Activated naive CD8-positive, alpha-beta T cell treated with anti-CD3 and anti-CD28 coated beads, Interleukin-2, amount 50 U/mL, for 24 hours (primary cell): ENCODE data around the gene ABHD15.

Source experiments
- ATAC-seq: fragments of 150-1000 bp; cut with Tn5 transposase; one replicate; pipeline ENCODE4 v1.10.0; 2021
- DNase-seq: peaks from one replicate; pipeline ENCODE4 v3.0.0; 2021
- H3K27ac Mint-ChIP-seq: one replicate; pipeline ENCODE4 v1.8.0; 2021; ENCODE audit warnings: mild to moderate bottlenecking, mixed read lengths
- H3K27me3 Mint-ChIP-seq: one replicate; pipeline ENCODE4 v1.8.0; 2021; ENCODE audit warnings: mixed read lengths
- H3K36me3 Mint-ChIP-seq: one replicate; pipeline ENCODE4 v1.8.0; 2021; ENCODE audit warnings: low read depth, mixed read lengths
- H3K4me1 Mint-ChIP-seq: one replicate; pipeline ENCODE4 v1.8.0; 2021; ENCODE audit warnings: mixed read lengths
- H3K4me3 Mint-ChIP-seq: one replicate; pipeline ENCODE4 v1.8.0; 2021; ENCODE audit warnings: mild to moderate bottlenecking, moderate library complexity, mixed read lengths
- H3K9me3 Mint-ChIP-seq: one replicate; pipeline ENCODE4 v1.8.0; 2021; ENCODE audit warnings: mixed read lengths

Gene ABHD15

GRCh38 chr17:29579866-29580771, 13.3 kb upstream of the ABHD15 start:
- H3K27ac Mint-ChIP-seq, result peak overlapping the region; percentile 84
- ATAC-seq, result peak; percentile 90

GRCh38 chr17:29578626-29579485, 12.0 kb upstream of the ABHD15 start:
- Mint-ChIP-seq H3K4me3 (no peak overlapping the region), H3K4me1 (peaks cover 14% of the 10 kb centered on the region), H3K9me3 (no peaks in the 10 kb centered on the region), H3K27ac (no peak overlapping the region), H3K36me3 (peaks cover 45% of the 10 kb centered on the region), H3K27me3 (no peaks in the 10 kb centered on the region)
- ATAC-seq (no peak), DNase-seq (no peak)

More at GRCh38 chr17:29579866-29580771, 13.3 kb upstream of the ABHD15 start:
- peak; percentile 89 for DNase-seq
- Mint-ChIP-seq H3K4me3 (no peak overlapping the region), H3K4me1 (peaks cover 27% of the 10 kb centered on the region), H3K36me3 (peaks cover 38% of the 10 kb centered on the region), H3K9me3 (no peaks in the 10 kb centered on the region), H3K27me3 (no peaks in the 10 kb centered on the region)

- no peak for ATAC-seq
- no peak for DNase-seq
- H3K36me3 Mint-ChIP-seq, result peaks cover 36% of the 10 kb centered on the region
Measured at GRCh38 chr17:29577385-29578211, 10.8 kb upstream of the ABHD15 start.

GRCh38 chr17:29577001-29577370, 10.1 kb upstream of the ABHD15 start:
- ATAC-seq, result no peak
- H3K27me3 Mint-ChIP-seq, result no peaks in the 10 kb centered on the region
- no peak for DNase-seq
- no peak overlapping the region for H3K27ac Mint-ChIP-seq
- no peaks in the 10 kb centered on the region for H3K9me3 Mint-ChIP-seq
- peaks cover 29% of the 10 kb centered on the region for H3K36me3 Mint-ChIP-seq
- H3K4me3 Mint-ChIP-seq, result no peak overlapping the region
- H3K4me1 Mint-ChIP-seq, result peaks cover 21% of the 10 kb centered on the region

More at GRCh38 chr17:29577385-29578211, 10.8 kb upstream of the ABHD15 start:
- Mint-ChIP-seq H3K9me3 (no peaks in the 10 kb centered on the region), H3K27me3 (no peaks in the 10 kb centered on the region), H3K4me1 (peaks cover 21% of the 10 kb centered on the region), H3K4me3 (no peak overlapping the region), H3K27ac (no peak overlapping the region)

DNA sequence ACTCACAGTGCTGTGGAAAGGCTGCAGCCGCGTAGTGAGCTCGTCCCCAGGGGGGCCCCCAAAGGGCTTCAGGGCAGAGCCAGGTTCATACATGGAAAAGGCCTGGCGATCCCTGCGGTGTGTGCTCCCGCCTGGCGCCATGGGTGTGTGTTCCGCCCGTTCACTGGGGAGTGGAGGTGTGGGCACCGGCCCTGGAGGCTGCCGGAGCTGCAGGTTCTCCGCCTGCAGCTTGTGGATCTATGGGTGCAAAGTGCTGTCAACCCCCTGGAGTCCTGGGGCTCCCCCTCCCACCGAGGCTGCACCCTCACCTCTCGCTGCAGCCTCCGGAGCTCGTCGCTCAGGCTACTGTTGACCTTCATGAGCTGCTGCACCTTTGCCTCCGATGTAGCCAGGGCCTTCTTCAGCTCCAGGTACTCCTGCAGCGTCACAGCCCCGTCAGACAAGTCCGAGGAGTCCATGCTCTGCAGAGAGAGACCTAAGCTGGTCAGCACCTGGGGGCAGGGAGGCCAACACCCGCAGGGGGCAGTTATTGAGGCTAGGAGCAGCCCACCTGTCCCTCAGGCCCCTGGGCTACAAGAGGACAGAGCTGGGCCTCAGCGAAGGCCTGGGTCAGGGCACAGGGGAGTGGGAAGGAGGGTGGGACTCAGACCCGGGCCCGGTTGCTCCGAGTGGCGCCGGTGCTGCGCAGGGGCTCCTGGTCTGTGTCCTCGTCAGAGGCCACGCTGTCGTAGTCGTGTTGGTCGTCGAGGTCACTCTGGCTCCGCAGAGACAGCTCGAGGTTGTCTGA, 9.6 kb upstream of the ABHD15 start:
- H3K27ac Mint-ChIP-seq, result no peak overlapping the region
- H3K36me3 Mint-ChIP-seq, result peaks cover 29% of the 10 kb centered on the region
- DNase-seq, result no peak
- no peaks in the 10 kb centered on the region for H3K27me3 Mint-ChIP-seq
- H3K9me3 Mint-ChIP-seq, result no peaks in the 10 kb centered on the region
- ATAC-seq, result no peak
- H3K4me3 Mint-ChIP-seq, result no peak overlapping the region
- peaks cover 21% of the 10 kb centered on the region for H3K4me1 Mint-ChIP-seq

DNA sequence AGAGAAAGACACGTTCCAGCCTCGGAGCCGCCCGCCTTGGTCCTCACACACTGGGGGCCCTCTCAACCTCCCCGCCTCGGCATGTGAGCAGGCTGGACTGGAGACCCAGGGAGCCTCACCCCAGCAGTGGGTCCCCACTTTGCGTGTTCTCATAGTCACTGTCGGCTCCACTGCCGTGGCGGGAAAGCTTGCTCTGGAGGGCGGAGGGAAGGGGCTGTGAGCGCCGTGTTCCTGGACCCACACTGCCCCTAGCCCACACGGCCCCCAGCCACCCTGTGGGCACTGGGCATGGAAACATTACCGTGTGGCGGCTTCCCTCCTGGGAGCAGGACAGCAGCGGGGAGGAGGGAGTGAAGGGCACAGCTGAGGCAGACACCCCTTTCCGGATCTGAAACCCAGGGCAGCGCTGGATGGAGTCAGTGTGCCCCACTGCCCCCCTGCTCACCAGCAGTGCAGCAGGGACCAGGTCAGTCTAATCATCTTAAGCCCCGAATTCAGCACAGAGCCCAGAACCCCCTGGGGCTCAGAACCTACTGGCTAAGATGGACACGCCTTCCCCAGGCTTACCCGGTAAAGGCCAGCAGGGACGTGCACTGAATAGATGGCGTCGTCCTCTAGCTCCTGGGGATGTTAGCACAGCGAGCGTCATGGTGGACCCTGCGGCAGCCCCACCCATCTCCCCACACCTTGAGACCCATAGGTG, 8.8 kb upstream of the ABHD15 start:
- ATAC-seq (no peak), DNase-seq (no peak)
- Mint-ChIP-seq H3K36me3 (peaks cover 28% of the 10 kb centered on the region), H3K4me3 (no peak overlapping the region), H3K27ac (no peak overlapping the region), H3K4me1 (peaks cover 16% of the 10 kb centered on the region), H3K27me3 (no peaks in the 10 kb centered on the region), H3K9me3 (no peaks in the 10 kb centered on the region)

GRCh38 chr17:29574732-29575510, 8.1 kb upstream of the ABHD15 start:
- Mint-ChIP-seq H3K27me3 (no peaks in the 10 kb centered on the region), H3K4me1 (peaks cover 9% of the 10 kb centered on the region), H3K4me3 (no peak overlapping the region), H3K9me3 (no peaks in the 10 kb centered on the region), H3K27ac (no peak overlapping the region), H3K36me3 (peaks cover 21% of the 10 kb centered on the region)
- DNase-seq (no peak), ATAC-seq (no peak)

DNA sequence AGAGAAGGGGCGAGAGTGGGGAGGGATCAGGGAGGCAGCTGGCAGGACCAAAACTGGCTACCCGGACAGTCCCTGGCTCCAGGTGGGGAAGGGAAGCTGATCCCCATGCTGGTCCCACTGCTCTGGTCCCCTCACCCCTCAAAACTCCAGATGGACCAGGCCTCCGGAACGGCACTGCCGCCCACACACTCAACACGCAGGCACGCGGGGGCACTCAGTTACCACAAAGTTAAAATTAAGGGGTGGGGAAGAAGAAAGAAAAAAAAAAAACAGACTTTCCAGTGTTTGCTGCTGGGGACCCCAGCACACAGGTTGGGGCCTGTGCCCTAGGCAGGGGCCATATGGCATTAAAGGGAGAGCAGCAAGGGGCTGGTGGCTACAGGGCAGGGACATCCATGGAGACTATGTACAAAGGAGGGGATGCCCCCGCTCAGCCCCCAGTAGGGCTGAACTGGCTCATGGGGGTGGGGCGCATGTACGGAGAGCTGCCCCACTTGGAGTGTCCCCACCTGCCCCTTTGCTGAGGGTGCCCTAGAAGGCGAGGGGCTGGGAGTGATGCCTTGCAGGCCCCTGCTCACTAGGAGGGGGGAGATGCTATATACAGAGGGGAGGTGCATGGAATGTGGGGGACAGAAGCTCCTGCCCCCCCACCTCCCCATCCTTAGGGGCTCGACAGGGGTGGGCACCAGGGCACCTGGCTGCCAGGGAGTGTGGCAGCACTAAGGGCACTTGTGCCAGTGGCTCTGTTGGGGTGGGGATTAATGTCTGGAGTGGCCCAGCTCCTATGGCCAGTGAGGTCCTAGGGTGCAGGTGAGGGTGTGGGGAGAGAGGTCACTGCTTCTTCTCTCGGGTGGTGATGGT, 7.3 kb upstream of the ABHD15 start:
- H3K4me3 Mint-ChIP-seq, result no peak overlapping the region
- no peaks in the 10 kb centered on the region for H3K27me3 Mint-ChIP-seq
- peak overlapping the region; percentile 31 for H3K27ac Mint-ChIP-seq
- H3K36me3 Mint-ChIP-seq, result peaks cover 15% of the 10 kb centered on the region
- H3K9me3 Mint-ChIP-seq, result no peaks in the 10 kb centered on the region
- DNase-seq (no peak), ATAC-seq (no peak)
- peaks cover 11% of the 10 kb centered on the region for H3K4me1 Mint-ChIP-seq

GRCh38 chr17:29573558-29573869, 6.7 kb upstream of the ABHD15 start:
- H3K36me3 Mint-ChIP-seq, result peaks cover 15% of the 10 kb centered on the region
- peaks cover 13% of the 10 kb centered on the region for H3K4me1 Mint-ChIP-seq
- H3K27me3 Mint-ChIP-seq, result no peaks in the 10 kb centered on the region
- peak overlapping the region; percentile 31 for H3K27ac Mint-ChIP-seq
- H3K9me3 Mint-ChIP-seq, result no peaks in the 10 kb centered on the region
- DNase-seq (no peak), ATAC-seq (no peak)
- no peak overlapping the region for H3K4me3 Mint-ChIP-seq

DNA sequence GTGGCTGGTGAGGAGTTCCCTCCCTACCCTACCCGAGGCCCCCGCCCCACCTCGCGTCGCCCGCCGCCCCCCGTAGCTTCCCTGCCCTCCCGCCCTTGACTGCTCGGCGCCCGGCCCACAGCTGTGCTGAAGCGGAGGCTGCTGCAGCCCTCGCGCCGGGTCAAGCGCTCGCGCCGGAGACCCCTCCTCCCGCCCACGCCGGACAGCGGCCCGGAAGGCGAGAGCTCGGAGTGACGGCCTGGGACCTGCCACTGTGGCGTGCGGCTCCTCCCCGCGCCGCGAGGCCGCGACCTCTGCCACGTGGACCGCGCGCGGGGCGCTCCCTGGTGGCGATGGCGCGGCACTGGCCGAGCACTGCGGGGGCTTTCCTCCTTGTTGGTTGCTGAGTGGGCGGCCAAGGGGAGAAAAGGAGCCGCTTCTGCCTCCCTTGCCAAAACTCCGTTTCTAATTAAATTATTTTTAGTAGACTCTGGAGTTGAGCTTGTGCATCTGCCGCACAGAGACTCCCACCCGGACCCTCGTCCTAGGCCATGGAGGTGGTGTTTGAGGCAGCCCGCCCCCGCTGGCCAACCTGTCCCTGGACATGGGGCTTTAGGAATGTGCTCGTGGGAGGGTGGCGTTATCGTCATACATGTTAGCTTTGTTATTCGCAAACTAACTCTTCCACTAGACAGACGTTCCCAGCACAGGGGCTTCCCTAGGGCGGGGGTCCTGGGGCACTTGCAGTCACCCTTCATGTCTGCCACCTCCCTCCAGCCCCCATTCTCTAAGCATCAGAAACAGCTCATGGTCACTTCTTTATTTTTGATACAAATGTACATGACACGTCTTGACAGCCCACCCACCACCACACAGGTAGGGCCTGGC, 6.1 kb upstream of the ABHD15 start:
- ATAC-seq (no peak), DNase-seq (peak; percentile 64)
- peak overlapping the region; percentile 31 for H3K27ac Mint-ChIP-seq
- peaks cover 16% of the 10 kb centered on the region for H3K4me1 Mint-ChIP-seq
- no peaks in the 10 kb centered on the region for H3K27me3 Mint-ChIP-seq
- H3K9me3 Mint-ChIP-seq, result no peaks in the 10 kb centered on the region
- H3K36me3 Mint-ChIP-seq, result peaks cover 11% of the 10 kb centered on the region
- H3K4me3 Mint-ChIP-seq, result no peak overlapping the region

GRCh38 chr17:29571883-29572681, 5.2 kb upstream of the ABHD15 start:
- Mint-ChIP-seq H3K4me3 (no peak overlapping the region), H3K4me1 (peaks cover 16% of the 10 kb centered on the region), H3K36me3 (peaks cover 9% of the 10 kb centered on the region), H3K9me3 (no peaks in the 10 kb centered on the region), H3K27ac (no peak overlapping the region), H3K27me3 (no peaks in the 10 kb centered on the region)
- no peak for ATAC-seq
- DNase-seq, result no peak
